Hepatocyte (in vitro differentiated cells): ENCODE data around the gene LONP2.

Experiments
- EZH2 ChIP-seq: fragments of 200-600 bp; sonication (generic); IDR thresholded peaks from 2 replicates; pipeline ENCODE4 v1.6.1; 2016; ENCODE audit warnings: antibody characterized with exemption, mild to moderate bottlenecking, borderline replicate concordance
- EZH2phosphoT487 ChIP-seq: fragments of 200-600 bp; sonication (generic); IDR thresholded peaks from one replicate; pipeline ENCODE4 v1.6.1; 2018; ENCODE audit warnings: antibody characterized with exemption, mild to moderate bottlenecking, low read depth, moderate library complexity; ENCODE audit not compliant: unreplicated experiment, severe bottlenecking
- TF ChIP-seq, protein P1 (sequence below): fragments of 200-600 bp; sonication (generic); IDR thresholded peaks from 2 replicates; pipeline ENCODE4 v1.5.1; 2016; ENCODE audit warnings: antibody characterized with exemption, mild to moderate bottlenecking; ENCODE audit not compliant: poor library complexity

DNA sequence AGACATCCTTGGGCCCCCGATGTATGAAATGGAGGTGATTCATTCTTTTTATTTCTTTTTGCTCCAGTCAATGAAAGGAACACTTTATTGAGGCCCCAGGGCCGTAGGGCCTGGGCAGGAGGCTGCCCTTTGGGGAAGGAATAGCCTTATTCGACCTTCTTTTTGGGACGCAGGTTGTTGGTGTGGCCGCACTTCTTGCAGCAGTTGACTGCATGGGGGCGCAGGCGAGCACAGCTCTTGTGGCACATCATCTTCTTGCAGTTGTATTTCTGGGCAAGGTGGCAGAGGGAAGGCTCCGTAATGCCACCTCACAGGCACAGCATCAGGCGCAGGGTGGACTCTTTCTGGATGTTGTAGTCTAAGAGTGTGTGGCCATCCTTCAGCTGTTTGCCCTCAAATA, 90.2 kb downstream of the LONP2 start:
- TF ChIP-seq, protein P1, sequence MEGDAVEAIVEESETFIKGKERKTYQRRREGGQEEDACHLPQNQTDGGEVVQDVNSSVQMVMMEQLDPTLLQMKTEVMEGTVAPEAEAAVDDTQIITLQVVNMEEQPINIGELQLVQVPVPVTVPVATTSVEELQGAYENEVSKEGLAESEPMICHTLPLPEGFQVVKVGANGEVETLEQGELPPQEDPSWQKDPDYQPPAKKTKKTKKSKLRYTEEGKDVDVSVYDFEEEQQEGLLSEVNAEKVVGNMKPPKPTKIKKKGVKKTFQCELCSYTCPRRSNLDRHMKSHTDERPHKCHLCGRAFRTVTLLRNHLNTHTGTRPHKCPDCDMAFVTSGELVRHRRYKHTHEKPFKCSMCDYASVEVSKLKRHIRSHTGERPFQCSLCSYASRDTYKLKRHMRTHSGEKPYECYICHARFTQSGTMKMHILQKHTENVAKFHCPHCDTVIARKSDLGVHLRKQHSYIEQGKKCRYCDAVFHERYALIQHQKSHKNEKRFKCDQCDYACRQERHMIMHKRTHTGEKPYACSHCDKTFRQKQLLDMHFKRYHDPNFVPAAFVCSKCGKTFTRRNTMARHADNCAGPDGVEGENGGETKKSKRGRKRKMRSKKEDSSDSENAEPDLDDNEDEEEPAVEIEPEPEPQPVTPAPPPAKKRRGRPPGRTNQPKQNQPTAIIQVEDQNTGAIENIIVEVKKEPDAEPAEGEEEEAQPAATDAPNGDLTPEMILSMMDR = no peak
- no peak for TF ChIP-seq EZH2
- TF ChIP-seq EZH2phosphoT487 = no peak
